Right cardiac atrium (tissue), 5 donors: ENCODE results near the gene DUSP15. TPM values are rescaled to one million over a fixed set of nuclear protein-coding genes. Genes with fewer than 3 reads are reported as not detected.

Experiments
- ATAC-seq, 2 donors: fragments of 200-7000 bp; cut with Tn5 transposase; one replicate each; pipeline versions ENCODE4 v1.8.0 to v1.9.1; 2020; ENCODE audit warnings: moderate library complexity in 2 of 2, mild to moderate bottlenecking in 1 of 2
- DNase-seq, 3 donors: peaks; one replicate each; pipeline ENCODE4 v3.0.0-alpha.2; 2020
- H3K27ac ChIP-seq: one replicate; pipeline ENCODE4 v1.5.1; 2013; ENCODE audit warnings: mild to moderate bottlenecking, low read length, control low read depth, moderate library complexity
- H3K27me3 ChIP-seq: one replicate; pipeline ENCODE4 v1.6.1; 2013; ENCODE audit not compliant: control insufficient read depth, insufficient read depth
- H3K4me1 ChIP-seq: one replicate; pipeline ENCODE4 v1.6.1; 2013; ENCODE audit warnings: low read length; ENCODE audit not compliant: control insufficient read depth, insufficient read depth
- H3K4me3 ChIP-seq: one replicate; pipeline ENCODE4 v1.5.1; 2013; ENCODE audit warnings: low read length, control low read depth
- H3K9me3 ChIP-seq: one replicate; pipeline ENCODE4 v1.6.1; 2013; ENCODE audit warnings: low read length; ENCODE audit not compliant: control insufficient read depth
- WGBS: extraction: QIAGEN DNeasy Blood & Tissue Kit; methylation state at CpG from one replicate; pipeline ENCODE4 v1.1.7; 2013; 5-methylcytosine and 5-hydroxymethylcytosine counted together
- intact Hi-C, 4 donors: fragments of 100-400 bp; cut with DNase I; formaldehyde crosslinking; loops; one replicate each; pipeline versions ENCODE4 v1.11.0 to v1.14.0; 2022 to 2023
- polyA plus RNA-seq: library from polyadenylated mRNA; stranded (reverse); fragments of 200-250 nt; gene quantifications from one replicate; pipeline ENCODE4 v1.2.3, GENCODE V29; 2013
- total RNA-seq, 4 donors: library from RNA; stranded (reverse); fragmentation: NEBNext Ultra II Directional; extraction: Animal tissue kit (Norgen Biotek cat#: 25700); gene quantifications; one replicate each; pipeline ENCODE4 v1.2.1, GENCODE V29; 2021
- donor health status: healthy with polysubstance abuse.
- donor health status: DM: no; HTN: yes; CAD: no.
- donor health status: DM: no; HTN: no; CAD: no.
- donor health status: DM: no; HTN: yes; CAD: no; lungs with severe emphysema.
- donor health status: DM: yes; HTN: yes; CAD: no.

Gene DUSP15
- total and polyA plus RNA-seq, 5 donors = 6.6 to 11.0 (median 7.2) TPM

- 86% methylated on average over 4 of the region's 4 CpGs for WGBS
- DNase-seq (no peak), ATAC-seq (no peak)
- Histone ChIP-seq H3K9me3 (no peaks in the 10 kb centered on the region), H3K27ac (no peak overlapping the region), H3K4me3 (no peak overlapping the region), H3K4me1 (no peaks in the 10 kb centered on the region), H3K27me3 (no peaks in the 10 kb centered on the region)
- intact Hi-C loops = loop anchor here in 1 of 4 donors (10.0 kb wide), 1 partner anchor 265 kb away; no protein-coding TSS in a partner anchor
These were observed 39.9 kb upstream of the DUSP15 start for GRCh38 chr20:31910071-31910803.

- H3K9me3 ChIP-seq = no peaks in the 10 kb centered on the region
- intact Hi-C loops = loop anchor here in 1 of 4 donors (10.0 kb wide), 1 partner anchor 265 kb away; no protein-coding TSS in a partner anchor
- H3K4me1 ChIP-seq = no peaks in the 10 kb centered on the region
- ATAC-seq (no peak), DNase-seq (no peak)
- no peak overlapping the region for H3K27ac ChIP-seq
- no peak overlapping the region for H3K4me3 ChIP-seq
- H3K27me3 ChIP-seq = no peaks in the 10 kb centered on the region
- WGBS = 91% methylated on average over 17 of the region's 17 CpGs
These were observed 39.1 kb upstream of the DUSP15 start for GRCh38 chr20:31909253-31910070.

- WGBS = 83% methylated on average over 11 of the region's 11 CpGs
- Histone ChIP-seq H3K4me1 (no peaks in the 10 kb centered on the region), H3K4me3 (no peak overlapping the region), H3K27me3 (no peaks in the 10 kb centered on the region), H3K27ac (no peak overlapping the region), H3K9me3 (no peaks in the 10 kb centered on the region)
- intact Hi-C loops = no loop called here
- no peak for DNase-seq
- ATAC-seq = no peak
These were observed 38.1 kb upstream of the DUSP15 start for GRCh38 chr20:31908424-31908823.

- Histone ChIP-seq H3K9me3 (no peaks in the 10 kb centered on the region), H3K27me3 (no peaks in the 10 kb centered on the region), H3K4me3 (no peak overlapping the region), H3K4me1 (no peaks in the 10 kb centered on the region), H3K27ac (no peak overlapping the region)
- ATAC-seq (no peak), DNase-seq (no peak)
- intact Hi-C loops = no loop called here
- WGBS = 52% methylated on average over 5 of the region's 5 CpGs
These were observed 37.7 kb upstream of the DUSP15 start for GRCh38 chr20:31908016-31908415.

- Histone ChIP-seq H3K4me3 (no peak overlapping the region), H3K27me3 (no peaks in the 10 kb centered on the region), H3K27ac (no peak overlapping the region), H3K9me3 (no peaks in the 10 kb centered on the region), H3K4me1 (no peaks in the 10 kb centered on the region)
- DNase-seq (no peak), ATAC-seq (no peak)
- WGBS = 95% methylated on average over 5 of the region's 5 CpGs
- intact Hi-C loops = no loop called here
These were observed 36.7 kb upstream of the DUSP15 start for GRCh38 chr20:31907046-31907445.

- Histone ChIP-seq H3K27me3 (no peaks in the 10 kb centered on the region), H3K4me1 (no peaks in the 10 kb centered on the region), H3K27ac (no peak overlapping the region), H3K9me3 (no peaks in the 10 kb centered on the region), H3K4me3 (no peak overlapping the region)
- DNase-seq (no peak), ATAC-seq (no peak)
- intact Hi-C loops = no loop called here
- WGBS = 75% methylated on average over 5 of the region's 5 CpGs
These were observed 35.7 kb upstream of the DUSP15 start for GRCh38 chr20:31906001-31906400.

- no peak for ATAC-seq
These were observed 33.5 kb upstream of the DUSP15 start for GRCh38 chr20:31903627-31904386.

GRCh38 chr20:31901615-31902014, 31.3 kb upstream of the DUSP15 start:
- Histone ChIP-seq H3K9me3 (no peaks in the 10 kb centered on the region), H3K27me3 (no peaks in the 10 kb centered on the region), H3K27ac (no peak overlapping the region), H3K4me3 (no peak overlapping the region), H3K4me1 (no peaks in the 10 kb centered on the region)
- DNase-seq (no peak), ATAC-seq (no peak)
- intact Hi-C loops = no loop called here
- 85% methylated on average over 6 of the region's 6 CpGs for WGBS

More at GRCh38 chr20:31903627-31904386, 33.5 kb upstream of the DUSP15 start:
- WGBS = 35% methylated on average over 1 of the region's 1 CpG
- Histone ChIP-seq H3K4me3 (no peak overlapping the region), H3K27me3 (no peaks in the 10 kb centered on the region), H3K9me3 (no peaks in the 10 kb centered on the region), H3K4me1 (no peaks in the 10 kb centered on the region), H3K27ac (no peak overlapping the region)
- intact Hi-C loops = no loop called here
- DNase-seq = no peak

GRCh38 chr20:31897541-31897940, 27.2 kb upstream of the DUSP15 start:
- Histone ChIP-seq H3K27me3 (no peaks in the 10 kb centered on the region), H3K27ac (no peak overlapping the region), H3K4me3 (no peak overlapping the region), H3K9me3 (no peaks in the 10 kb centered on the region), H3K4me1 (no peaks in the 10 kb centered on the region)
- WGBS = 71% methylated on average over 9 of the region's 9 CpGs
- DNase-seq (no peak), ATAC-seq (no peak)
- intact Hi-C loops = no loop called here

- H3K9me3 ChIP-seq = no peaks in the 10 kb centered on the region
- H3K27ac ChIP-seq = no peak overlapping the region
- DNase-seq (no peak), ATAC-seq (no peak)
- H3K27me3 ChIP-seq = no peaks in the 10 kb centered on the region
- intact Hi-C loops = no loop called here
- no peak overlapping the region for H3K4me3 ChIP-seq
- H3K4me1 ChIP-seq = no peaks in the 10 kb centered on the region
- WGBS = 94% methylated on average over 9 of the region's 9 CpGs
These were observed 25.7 kb upstream of the DUSP15 start for GRCh38 chr20:31896049-31896448.
